OCI-M2 (cell line): ENCODE data around the gene CYP17A1.

Experiments
- DNase-seq: peaks from one replicate; lab custom pipeline; 2025; ENCODE audit not compliant: unreplicated experiment; lab: John Stamatoyannopoulos, UW

The CYP17A1 gene

DNA sequence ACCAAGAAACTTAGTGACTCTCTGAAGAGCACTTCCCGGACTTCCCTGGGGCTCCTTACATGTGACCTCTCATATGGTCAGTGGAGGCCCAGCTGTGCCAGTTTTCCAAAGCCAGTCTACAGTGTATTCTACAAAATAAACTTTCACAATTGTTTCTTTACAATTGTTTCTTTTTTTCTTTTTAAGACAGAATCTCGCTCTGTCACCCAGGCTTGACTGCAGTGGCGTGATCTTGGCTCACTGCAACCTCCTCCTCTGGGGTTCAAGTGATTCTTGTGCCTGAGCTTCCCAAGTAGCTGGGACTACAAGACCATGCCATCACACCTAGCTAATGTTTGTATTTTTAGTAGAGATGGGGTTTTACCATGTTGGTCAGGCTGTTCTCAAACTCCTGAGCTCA is 25.9 kb downstream of the CYP17A1 start:
- no peak for DNase-seq

DNA sequence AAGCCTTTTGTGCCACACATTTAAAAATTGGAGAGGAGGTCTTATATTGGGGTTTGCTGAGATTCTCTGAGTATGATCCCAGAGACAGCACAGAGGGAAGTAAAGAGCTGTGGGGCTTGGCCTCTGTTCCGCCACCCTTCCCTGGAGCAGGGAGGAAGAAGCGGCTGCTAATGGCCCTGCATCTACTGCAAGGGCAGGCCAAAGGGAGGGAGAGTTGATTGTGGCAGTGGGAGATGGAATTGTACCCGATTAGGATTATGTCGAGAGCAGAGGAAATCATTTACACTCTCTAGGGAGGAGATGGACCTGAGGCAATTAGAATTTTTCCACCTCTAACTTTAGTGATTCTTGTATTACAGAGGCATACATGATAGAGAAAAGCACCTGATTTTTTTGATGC is 28.8 kb downstream of the CYP17A1 start:
- no peak for DNase-seq

DNA sequence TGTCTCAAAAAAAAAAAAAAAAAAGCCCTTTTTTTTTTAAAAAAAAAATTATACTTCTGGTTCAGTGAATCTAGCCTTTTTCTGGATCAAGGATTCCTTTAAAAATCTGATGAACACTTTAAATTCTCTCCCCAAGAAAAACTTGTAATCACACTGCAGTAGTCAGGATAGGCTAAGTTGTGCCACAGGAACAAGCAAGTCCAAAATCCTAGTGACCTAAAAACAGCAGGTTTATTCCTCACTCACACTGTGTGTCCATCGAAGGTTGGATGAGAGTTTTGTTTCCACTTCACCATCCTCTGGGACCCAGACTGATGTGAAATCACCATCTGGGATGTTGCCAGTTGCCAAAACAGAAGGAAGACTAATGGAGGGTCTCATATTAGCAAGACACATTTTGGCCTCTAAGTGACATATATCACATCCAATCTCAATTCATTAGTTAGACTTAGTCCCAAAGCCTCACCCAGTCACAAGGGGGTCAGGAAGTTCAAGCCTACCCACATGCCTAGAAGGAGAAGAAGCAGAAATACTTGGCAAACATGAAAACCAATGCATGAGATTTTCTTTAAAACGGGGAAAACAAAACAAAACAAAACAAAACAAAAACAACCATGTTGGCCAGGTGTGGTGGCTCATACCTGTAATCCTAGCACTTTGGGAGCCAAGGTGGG is 32.7 kb downstream of the CYP17A1 start:
- no peak for DNase-seq

DNA sequence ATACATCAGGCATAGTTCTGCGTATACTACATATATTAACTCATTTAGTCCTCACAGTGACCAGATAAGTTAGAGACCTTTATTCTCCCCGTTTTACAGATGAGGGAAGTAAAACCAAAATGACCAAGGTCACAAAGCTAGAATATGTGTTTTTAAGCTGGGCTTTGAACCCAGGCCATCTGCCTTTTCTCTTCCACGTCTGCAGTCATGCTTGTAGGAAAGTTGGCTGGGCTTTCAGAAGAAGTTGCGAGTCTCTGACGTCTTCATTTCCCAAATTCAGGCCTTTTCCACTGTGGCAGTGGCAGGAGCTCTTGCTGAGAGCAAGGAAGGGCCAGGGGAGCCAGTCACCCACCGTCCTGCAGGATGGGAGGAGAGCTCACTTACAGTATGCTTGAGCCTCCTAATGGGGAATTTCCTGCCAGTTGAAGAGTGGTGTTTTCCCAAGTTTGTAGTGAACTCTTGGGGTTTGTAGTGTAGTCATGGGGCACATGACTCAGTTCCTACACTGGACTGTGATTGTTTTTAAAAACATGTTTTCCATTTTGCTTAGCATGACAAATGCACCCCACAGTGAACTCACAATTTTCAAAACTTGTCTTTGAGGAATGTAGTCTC is 34.2 kb downstream of the CYP17A1 start:
- no peak for DNase-seq

DNA sequence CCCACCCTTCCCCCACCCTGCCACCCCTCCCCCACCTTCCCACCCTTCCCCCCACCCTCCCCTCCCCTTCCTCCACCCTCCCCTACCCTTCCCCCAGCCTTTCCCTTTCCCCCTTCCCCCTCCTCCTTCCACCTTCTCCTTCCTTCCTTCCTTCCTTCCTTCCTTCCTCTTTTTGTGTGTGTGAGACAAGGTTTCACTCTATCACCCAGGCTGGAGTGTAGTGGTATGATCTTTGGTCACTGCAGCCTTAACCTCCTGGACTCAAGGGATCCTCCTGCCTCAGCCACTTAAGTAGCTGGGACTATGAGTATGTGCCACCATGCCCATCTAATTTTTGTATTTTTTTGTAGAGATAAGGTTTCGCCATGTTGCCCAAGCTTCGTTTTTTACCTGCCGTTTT is 35.2 kb downstream of the CYP17A1 start:
- no peak for DNase-seq

DNA sequence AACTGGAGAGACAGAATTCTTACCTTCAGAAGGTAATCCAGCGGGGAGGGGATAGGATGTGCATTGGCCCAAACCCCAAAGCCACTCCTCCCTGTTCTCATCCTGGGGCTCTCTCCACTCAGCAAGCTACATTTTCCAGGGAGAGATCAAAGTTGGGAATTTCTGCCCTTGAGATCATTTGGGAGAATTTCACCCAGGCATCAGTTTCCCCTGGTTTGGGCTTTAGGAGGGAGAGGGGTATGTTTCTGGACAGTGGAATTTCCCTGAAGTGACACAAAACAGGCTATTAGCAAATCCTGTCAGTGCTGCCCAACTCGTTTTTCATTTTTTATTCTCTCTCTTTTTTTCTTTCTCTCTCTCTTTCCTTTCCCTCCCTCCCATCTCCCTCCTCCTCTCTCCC is 35.7 kb downstream of the CYP17A1 start:
- no peak for DNase-seq

DNA sequence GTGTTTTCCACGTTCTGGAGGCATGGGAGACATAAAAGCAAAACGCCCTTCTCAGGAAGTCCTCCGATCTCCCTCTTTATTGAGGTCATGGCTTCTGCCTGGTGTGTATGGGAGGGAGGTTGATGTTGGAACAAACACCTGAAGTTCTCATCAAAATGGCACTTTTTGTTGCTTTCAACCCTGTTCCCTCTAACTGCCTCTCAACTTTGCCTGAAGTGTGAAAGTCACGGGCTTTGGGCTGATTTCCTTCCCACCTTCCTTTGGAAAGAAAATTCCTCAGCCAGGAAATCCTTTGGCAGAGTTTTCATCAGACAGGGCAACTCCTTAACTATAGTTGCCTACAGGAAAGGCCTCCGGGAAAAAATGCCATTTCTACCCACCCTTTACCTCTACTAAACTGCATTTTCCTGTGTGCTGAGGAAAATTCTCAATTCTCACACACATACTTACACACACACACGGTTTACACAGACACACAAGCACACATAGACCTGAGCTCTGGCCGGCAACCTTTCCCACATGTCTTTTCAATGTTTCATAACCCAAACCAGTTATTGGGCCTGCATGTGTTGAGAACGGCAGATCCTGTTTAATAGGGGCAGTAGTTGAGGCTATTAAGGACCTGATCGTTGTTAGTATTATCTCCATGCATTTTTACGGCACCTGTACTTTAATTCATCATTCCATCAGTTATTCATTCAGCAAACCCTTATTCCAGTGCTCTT is 36.4 kb downstream of the CYP17A1 start:
- no peak for DNase-seq

DNA sequence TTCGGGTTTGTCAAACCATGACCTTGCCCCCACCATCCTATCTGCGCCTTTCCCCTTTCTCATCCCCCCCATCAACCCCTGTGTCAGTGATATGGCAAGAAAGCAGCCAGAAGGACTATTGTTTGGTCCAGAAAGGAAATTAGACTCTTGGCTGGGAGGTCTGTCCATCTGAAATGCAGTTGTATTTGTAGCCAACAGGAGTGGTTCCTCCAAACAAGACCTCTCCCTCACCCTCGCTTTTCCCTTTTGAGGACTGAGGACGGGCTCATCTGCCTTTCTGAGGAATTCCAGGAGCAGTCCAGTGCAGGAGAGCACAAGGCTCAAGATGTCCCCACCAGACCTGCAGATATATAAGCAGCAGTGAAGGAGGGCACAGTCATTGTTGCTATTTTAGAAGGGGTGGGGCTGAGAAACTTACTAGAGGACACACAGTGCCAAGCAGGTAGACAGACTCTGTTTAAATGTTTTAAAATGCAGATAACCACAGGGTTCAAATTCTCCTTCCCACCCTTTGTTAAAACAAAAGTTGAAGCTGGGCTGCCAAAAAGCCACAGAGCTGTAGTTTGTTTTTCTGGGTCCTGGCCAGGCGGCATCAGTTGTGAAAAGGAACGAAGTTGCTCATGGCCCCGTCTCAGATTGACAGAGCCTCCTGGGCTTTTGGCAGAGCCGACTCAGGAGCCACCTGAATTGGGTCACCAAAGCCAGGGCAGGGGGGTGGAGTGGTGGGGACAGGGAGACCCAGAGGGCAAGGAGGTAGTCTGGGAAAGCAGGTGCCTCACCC is 37.3 kb downstream of the CYP17A1 start:
- no peak for DNase-seq

DNA sequence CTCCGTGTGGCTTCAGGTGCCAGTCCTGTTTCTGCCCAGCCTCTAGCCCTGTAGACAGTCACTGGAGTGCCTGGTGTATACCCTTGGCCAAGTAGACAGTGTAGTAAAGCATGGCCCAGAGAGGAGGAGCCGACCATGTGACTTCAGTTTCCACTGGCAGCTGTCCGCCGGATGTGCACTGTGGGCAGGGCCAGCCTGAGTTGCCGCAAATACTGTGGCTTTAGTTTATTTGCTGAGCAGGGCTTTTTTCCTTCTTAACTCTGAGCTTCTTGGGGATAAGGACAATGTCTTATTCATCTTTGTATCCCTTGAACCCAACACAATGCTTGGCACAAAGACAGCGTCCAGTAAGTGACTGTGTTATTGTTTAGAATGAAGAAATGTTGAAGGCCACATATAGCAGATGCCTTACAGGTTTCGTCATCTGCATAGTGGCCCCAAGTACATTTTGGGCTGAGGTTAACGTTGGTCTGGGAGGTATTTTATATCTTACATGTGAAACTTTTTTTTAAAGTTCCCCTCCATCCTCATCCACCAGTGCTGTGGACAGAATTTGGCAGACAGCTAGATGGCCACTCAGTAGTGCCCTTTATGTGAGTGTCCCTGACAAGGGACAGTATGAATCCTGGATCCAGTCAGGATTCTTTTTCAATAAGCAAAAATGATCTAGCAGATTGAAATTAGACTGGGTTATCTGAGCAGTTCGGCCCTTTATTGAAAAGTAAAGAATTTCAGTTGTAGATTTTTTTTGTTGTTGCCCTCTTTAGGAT is 40.6 kb downstream of the CYP17A1 start:
- DNase-seq, result no peak

DNA sequence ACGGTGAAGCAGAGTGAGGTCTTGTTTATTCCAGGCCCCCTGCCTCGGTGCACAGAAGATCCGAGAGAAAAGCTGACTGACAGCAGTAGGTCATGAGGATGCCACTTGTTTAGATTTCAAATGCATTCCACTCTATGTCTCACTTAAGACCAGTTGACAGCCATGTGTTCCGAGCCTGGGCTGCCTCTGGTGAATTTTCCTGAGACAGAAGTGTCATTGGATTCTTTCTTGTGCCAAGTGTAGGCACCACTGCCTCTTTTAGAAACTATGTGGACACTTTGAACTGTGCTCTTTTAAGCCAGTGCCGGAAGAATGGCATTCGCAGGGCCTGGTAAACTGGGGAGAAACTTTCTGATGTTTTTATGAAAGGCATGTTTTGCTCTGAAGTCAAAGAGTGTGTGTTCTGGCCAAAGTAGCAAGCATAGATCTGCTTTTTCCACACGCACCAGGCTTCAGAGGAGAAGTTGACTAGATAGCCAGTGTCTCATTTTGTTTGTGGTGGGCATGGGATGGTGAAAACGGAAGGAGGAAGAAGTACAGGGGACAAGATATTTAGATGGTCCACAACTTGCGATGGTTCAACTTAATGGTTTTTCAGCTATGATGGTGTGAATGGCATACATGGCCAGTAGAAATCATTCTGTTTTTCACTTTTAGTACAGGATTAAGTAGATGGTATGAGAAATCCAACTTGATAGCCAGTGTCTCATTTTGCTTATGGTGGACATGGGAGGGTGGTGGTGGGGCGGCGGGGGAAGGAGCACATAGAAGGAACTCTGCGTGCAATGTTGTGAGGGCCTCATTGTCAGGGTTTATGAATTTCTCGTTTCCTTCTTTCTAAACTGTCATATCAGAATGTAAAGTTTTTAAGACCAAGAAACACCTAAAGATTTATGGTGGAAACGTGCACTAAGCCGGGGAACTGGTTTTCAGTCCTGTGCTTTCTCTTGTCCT is 41.5 kb downstream of the CYP17A1 start:
- no peak for DNase-seq

DNA sequence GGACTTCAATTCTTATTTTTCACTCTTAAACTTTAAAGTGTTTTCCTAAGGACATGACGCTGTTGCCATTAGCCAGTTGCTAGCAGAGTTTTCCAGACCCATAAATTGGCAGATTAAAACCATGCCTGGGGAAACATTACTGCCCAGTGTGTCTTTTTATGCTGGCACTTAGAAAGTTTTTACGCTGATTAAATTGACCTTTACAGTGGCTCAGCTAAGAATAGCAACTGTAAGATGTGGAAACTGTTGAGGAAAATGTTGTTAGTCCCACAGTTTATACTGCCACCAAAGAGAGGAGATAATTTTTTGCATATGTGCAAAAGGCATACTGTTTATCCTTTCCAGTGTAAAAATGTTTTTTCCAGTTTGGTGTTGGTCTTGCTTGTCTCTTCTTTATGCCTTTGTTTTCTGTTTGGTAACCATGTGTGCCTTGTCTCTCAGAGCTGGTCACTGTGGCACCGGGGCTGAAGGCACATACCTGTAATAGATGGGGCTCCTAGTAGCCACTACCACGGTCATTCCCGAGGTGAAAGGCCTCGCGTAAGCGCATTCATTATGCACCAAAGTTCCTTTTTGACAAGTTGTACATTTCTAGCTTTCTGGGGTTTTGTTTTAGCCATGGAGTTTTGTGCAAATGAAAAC is 45.3 kb downstream of the CYP17A1 start:
- DNase-seq, result no peak

DNA sequence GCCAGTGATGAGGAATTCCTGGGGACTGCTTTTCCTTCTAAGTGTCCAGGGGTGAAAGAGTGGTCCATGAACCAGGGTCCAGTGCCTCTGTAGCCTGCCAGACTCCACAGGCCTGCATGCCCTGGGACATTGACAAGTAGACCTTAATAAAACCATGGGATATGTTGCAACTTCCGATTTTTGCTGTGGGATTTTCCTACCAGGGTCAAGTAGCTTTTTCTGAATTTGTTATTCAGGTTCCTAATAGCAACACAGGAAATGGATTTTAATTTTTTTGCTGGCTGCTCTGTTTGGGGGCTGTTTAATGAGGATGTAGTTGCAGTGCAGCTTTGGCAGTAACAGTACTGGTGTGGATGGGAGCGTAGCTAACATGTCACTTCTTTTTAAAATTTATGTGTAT is 51.4 kb downstream of the CYP17A1 start:
- DNase-seq, result no peak

DNA sequence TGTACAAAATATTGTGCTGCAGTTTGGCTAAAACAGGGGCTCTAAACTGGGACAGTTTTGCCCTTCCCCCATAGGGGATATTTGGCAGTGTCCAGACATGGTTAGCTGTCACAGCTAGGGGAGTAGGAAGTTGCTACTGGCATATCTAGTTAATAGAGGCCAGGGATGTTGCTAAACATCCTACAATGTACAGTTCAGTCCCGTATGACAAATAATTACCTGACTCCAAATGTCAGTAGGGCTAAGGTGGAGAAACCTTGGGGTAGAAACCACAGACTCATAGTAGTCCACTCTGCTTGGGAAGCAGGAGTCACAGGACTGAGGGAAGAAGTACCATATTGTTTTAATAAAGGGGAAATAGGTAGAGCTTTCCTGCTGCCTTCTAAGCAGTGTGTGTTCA is 53.6 kb downstream of the CYP17A1 start:
- DNase-seq, result no peak

DNA sequence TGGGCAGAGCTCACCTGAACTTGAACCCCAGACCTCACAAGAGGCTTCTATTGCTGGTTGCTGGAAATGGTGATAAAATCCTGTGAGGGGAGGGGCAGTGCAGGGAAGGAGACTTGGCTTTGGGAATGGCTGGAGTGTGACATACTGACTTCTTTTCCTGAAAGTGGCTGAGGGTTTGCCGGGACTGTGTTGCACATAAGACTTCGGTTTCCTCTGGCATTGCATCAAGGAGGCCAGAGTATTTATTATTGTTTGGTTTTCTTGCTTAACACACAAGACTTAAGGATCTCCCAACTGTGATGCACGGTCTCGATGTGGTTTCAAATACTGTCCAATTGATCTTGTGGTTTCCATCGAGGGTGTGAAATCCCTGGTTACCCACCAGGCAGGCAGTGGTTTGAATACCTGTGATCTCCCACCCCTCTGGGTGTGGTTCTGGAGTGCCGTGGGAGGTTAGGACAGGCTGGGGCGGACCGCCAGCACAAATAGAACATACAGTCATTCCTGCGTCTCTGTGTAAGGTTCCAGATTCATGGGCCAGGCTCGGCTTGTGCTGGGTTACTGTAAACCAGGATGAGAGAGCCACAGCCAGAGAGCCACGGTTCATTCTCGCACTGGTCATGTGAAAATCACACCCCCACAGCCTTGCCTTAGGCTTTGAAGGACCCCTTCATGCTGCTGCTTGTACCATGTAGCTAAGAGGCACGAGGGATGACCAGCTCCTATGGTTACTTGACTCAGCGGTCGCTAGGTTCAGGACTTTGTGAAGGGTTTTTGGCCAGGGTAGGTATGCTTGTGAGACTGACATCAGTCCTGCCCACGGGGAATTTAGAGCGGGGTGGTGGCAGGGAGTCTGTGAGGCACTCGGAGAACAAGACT is 54.3 kb downstream of the CYP17A1 start:
- DNase-seq, result no peak

DNA sequence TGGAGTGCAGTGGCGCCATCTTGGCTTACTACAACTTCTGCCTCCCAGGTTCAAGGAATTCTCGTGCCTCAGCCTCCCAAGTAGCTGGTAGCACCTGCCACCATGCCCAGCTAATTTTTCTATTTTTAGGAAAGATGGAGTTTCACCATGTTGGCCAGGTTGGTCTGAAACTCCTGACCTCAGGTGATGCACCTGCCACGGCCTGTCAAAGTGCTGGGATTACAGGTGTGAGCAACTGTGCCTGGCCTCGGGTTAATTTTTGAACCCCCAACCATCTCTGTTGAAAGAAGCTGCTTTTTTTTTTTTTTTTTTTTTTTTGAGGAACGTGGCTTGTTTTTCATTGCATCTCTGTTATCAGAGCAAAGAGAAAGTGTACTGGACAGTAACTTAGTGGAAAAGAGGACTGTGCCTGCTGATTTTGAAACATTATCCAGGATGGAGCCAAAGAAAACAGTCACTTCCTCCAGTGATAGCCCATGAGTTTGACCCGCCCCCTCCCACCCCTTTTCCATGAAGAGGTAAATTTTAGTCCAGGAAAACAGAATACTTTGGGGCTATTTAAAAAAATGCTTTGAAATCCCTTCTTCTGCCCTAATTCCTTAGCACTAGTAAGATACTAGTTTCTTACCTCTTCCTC is 55.2 kb downstream of the CYP17A1 start:
- peak; percentile 63 for DNase-seq

DNA sequence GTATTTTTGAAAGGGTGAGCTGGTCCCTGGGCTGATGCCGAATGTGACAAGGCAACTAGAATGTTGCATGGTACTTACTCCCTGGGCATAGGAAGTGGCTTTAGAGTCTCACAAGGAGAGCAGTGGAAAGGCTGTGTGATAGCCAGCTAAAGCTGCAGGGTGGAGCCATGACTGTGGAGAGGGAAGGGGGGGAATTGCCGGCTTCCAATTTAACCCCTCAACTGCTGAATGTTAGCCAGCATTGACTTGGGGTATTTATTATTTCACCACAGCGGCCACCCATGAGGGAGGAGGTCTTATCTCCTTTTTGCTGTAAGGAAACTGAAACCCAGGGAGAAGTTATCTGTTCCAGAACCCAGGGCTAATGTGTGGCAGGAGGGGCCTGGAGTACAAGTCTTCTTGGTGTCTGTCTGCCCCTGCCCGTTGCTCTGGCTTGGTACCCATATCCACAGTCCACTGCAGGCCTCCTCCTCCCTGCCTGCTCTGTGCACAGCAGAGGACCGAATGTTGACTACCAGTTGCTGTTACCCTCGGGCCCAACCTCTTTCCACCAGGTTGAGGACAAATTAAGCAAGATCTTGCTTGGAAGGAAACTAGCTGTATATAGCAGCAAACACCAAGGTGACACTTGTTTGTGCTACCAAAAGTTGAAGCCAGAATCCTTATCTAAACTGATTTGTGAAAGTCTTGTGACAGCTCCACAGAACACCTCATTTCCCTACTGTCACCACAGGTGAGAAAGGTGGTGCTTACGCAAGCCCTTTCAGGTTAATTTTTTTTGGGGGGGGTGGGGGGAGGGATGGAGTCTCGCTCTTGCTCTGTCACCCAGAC is 55.9 kb downstream of the CYP17A1 start:
- DNase-seq, result peak; percentile 74
